NCI-H2227 (cell line): ENCODE data around the gene RAG1.

ENCODE experiments used
- DNase-seq: peaks from one replicate; lab custom pipeline; 2025; ENCODE audit not compliant: unreplicated experiment; lab: John Stamatoyannopoulos, UW

Gene RAG1

GRCh38 chr11:36588099-36588498 lies 20.3 kb downstream of the RAG1 start:
- DNase-seq = no peak

DNA sequence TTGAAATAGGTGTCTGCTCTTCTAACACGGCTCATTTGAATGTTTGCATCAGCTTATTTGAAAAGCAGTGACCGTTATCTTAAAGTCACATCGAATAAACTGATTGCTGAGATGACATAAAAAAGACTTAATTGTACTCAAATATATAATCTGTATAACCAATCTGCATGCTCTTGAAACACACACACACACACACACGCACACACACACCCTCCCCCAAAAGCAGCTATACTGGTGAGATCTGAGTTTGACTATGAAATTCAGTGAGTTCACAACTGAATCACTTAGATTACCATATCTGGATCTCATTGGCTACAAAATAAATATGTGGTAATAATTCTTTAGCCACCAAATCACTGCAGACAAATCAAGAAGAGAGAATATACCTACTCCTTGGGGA lies 22.7 kb downstream of the RAG1 start:
- DNase-seq = no peak

DNA sequence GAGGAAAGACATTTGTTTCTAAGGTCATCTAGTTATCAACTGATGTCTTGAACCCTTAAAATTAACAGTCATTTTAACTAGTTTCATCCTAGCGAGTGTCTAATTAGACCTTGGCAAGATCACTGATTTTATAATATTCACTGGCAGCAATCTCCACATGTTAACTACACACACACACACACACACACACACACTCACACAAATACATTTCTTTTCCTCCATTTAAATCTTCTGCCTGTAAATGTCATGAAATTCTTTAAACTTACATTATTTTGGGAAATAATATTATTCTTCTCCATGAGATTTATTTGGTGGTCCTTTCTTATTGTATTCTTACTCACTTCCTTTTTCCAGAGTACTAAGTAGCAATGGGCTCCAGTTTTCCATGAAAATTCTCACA lies 23.6 kb downstream of the RAG1 start:
- DNase-seq = no peak

- DNase-seq = peak; percentile 94
Observed at GRCh38 chr11:36594316-36594989, 26.6 kb downstream of the RAG1 start, which contains the start of gene IFTAP. TSS of gene IFTAP (plus strand) at chr11:36594502. CDS start at chr11:36610104, 15,602 bp downstream.

DNA sequence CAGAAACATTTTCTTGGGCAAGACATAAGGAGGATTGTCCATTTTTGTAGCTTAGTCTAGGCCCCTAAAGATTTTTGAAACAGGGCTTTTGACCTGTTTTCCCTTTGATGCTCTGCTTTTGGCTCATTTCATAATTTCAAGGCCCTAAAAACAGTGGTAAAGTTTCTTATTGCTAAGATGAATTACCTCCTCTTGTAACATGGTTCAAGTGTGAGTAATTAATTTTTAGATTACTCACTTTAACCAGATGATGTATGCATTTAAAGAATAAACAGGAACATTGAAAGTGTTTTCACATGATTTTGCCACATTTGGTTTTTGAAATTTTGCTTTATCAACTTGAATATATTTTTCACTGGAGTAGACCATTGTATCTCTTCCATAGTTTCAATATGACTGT lies 29.1 kb downstream of the RAG1 start:
- no peak for DNase-seq

DNA sequence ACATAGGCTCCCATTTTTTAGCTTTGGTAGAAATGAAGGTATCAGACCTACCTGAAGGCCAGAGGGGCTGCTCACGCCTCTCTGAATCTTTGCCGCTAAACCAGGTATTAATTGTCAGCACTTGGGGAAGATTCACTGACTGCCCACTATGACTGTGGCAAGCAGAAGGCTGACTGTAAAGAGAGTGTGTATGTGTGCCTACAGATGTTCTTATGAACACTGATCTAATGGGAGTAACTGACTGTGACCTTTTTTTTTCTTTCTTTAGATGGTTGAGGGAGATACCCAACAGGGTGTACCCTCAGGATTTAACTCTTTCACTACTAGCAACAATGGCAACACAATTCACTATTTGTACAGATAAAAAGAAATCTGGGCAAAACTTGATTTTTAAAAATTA lies 30.2 kb downstream of the RAG1 start, which contains the start of gene RAG2:
TSS of gene RAG2 (minus strand) at position 186 of the 400 bp plus-strand sequence. CDS start 4,068 bp downstream, outside the sequence.
- no peak for DNase-seq

DNA sequence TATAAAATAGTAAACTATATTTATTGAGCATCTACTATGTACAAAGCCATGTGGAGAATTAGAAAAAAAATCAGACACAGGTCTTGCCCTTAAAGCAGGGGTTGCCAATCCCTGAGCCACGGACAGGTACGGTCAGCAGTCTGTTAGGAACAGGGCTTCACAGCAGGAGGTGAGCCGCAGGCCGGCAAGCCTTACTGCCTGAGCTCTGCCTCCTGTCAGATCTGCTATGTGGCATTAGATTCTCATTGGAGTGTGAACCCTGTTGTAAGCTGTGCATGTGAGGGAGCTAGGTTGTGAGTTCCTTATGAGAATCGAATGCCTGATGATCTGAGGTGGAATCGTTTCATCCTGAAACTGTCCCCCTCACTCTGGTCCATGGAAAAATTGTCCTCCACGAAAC lies 32.4 kb downstream of the RAG1 start:
- no peak for DNase-seq

DNA sequence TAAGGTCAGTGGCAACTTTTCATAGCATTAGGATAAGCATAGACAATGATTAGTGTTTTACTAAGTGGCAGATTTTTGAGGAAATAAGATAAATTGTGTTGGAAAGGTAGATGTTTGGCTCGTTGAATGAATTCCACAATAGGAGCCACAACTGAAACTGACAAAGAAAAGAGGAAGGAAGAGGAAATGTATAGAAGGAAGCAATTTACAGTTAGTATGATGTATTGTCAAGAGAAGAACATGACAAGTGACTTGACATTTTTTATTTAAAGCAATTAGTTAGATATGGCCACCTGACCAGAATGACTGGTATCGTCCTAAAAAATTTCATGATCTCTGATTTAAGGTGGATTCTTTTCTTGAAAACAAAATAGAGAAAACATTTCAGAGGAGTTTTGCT lies 33.3 kb downstream of the RAG1 start:
- no peak for DNase-seq

DNA sequence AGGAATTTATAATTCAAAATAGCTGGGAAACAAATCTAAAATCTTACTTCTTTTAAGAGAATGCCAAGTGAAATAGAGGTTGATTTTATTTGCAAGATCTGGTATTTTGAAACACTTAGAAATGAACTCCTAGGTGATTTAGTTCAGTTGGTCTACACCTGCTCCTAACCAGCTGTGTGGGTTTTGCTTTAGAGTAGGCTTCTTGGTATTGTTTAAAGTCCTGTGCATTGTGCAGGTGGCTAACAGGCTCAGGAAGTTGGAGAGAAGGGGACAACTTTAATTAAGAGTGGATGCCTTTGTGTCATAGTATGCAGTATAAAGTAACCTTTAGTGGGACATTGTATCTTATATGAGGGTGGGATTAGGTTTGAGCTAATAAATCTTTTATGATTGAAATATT lies 34.3 kb downstream of the RAG1 start:
- DNase-seq = no peak

DNA sequence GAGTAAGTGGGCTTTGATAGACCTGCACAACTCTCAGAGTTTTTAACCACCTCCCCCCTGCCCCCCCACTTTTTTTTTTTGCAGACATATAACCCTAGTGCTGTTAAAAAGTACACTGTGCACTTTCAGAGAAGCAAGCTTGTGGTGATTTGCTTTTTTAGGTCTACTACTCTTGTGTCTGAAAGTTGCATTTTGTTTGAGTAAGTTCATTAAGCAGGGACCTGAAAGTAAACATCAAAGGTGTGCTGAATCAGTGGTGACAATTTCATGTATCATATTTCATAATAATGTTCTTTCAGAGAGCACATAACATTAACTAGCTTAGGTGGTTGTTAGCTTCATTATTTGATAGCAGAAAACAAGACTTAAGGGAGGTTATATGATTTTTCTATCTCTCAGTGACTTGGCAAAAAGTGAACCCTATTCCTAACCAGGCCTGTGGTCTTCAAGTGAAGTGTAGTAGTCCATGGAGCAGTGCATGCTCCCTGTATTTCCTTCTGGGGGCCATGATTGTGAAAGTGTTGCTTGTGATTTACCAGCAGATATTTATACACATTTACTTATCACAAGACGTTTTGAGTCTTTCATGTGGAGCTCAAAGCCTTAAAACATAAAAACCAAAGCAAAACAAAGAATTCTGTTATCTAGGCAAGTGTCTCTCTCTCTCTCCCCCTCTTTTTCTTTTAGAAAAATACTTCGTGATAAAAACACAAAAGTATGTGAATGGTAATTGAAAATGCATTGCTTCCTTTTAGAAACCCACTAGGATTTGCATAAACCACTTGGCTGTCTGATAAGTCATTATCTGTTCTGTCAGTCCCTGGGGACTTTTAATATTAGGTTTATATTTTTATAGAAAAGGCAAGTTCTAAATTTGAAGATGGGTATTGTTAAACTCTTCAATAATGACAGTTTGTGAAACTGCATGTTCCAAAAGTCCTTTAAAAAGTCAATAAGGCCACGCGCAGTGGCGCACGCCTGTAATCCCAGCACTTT lies 37.7 kb downstream of the RAG1 start:
- no peak for DNase-seq

GRCh38 chr11:36608491-36609199 lies 40.8 kb downstream of the RAG1 start:
- no peak for DNase-seq

- DNase-seq = no peak
Observed at GRCh38 chr11:36609383-36609782, 41.6 kb downstream of the RAG1 start.

DNA sequence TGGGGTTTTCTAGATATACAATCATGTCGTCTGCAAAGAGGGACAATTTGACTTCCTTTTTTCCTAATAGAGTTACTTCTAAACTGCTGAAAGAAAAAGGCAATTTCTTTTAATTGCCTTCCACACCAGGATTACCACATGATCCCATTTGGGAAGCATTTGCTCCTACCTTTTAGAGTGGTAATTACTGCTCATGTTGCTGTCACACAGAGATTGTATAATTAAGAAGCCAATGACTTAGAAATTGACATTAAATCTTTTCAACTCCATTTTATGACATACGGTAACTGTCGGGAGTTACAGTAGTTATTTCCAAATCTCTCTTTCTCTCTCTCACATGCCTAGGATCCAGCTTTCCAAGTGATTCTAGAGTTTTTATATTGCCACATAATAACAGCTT lies 48.0 kb downstream of the RAG1 start:
- no peak for DNase-seq

DNA sequence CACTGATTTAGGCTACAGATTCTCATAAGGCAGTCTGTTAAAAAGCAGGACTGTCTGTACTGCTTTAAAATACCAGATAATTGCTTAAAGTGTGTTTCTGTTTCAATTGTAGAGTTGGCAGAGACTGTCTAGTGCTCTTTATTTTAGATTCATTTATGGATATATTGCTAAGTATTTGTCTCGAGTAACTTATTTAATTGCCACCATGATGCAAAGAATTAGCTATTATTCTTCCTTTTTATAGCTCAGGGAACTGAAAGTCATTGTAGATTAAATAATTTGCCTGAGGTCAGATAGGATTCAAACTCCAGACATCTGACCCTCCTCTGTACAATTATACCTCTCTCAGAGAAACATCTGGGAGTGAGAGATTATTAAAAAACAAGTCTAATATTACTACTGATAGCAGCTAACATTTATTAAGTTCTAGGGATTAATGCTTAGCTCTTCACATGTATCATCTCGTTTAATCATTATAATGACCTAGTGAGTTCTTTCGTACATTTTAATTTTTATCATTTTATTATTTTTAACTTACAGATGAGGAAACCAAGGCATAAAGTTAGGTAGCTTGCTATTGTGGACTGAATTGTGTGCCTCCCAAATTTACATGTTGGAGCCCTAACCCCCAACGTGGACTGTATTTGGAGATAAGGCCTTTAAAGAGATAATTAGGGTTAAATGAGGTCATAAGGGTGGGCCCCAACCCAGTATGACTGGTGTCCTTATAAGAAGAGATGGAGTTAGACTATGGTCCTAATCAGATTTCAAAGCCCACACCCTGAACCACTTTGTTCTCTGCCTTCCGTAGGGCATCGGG lies 49.9 kb downstream of the RAG1 start:
- DNase-seq = no peak

DNA sequence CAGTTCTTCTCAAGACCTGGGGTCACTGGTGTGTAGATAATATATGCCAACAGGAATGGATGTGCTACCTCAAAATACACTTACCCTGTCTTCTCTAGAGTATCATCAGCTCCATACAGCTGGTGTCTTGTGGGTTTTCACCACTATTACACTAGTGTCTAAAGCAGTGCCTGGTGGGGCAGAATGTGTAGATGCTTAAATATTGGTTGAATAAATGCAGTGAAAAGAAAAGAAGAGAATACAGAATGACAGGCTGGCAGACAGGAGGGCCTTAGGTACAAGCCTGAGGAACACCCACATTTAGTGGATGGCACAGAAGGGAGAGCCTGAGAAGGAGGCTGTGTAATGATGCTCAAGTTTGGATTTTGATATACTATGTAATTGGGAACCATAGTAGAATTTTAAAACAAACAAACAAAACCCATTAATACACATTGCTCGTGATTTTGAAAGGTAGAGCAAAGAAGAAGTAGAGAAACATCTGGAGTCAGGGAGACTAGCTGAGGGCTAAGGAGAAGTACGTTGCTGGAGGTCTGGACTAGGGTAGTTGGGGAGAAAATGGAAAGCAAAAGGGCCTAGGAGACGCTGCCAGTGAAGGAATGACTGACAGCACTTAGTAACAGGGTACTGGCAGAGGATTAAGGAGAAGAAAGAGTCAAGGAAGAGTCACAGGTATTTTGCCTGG lies 50.7 kb downstream of the RAG1 start:
- DNase-seq = no peak

- DNase-seq = no peak
Observed at GRCh38 chr11:36619502-36619901, 51.7 kb downstream of the RAG1 start.

- DNase-seq = no peak
Observed at GRCh38 chr11:36620246-36620645, 52.4 kb downstream of the RAG1 start.

DNA sequence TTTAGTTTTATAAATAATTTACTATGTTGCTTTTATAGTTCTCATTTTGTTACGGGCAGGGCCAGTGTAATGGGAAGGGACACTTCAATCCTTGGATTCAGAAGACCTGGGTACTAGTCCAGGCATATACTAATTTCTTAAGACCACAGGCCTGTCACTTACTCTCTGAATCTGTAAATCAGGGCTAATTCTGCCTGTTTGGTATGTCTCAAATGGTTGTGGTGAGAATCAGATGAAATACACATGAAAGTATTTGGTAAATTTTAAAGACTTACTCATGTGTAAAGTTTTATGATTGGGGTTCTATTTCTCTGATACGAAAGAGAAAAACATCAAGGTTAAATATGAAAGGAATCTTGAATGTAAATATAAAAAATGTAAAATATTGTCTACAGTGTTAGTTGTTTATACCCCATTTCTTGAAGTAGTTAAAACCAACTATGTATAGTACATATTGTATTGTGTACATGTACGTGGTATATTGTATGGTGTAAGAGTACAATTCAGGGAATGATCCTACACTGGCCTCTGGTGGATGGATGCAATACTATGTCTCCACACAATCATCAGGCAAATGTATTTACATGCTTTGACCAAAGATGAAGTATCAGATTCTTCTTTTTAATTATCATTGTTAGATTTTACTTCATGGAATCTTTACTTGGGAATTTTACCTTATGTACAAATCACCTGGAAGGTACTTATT lies 54.8 kb downstream of the RAG1 start:
- DNase-seq = peak; percentile 58

DNA sequence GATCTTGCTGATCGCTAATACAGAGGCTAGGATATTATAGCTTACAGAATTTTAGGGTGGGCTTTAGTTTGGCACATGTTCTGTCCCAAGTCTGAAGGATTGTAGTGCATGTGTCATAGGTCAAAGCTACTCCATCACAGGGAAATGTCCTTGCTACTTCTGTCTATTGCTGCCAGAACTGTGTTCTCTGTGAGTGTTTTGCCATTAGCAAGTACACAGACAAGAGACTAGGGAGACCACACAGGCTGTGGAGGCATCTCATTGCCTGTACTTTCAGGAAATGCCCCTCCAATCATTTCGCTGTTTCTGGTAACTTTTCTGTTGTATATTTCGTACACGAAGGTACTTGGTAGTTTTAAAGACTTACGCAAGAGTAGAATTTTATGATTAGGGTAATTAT lies 55.7 kb downstream of the RAG1 start:
- no peak for DNase-seq
